ENCODE results near the gene PSME1.

The PSME1 gene

GRCh38 chr14:24147761-24148428, 11.9 kb downstream of the PSME1 start:
- DNase-seq = no peak

GRCh38 chr14:24149302-24149969, 13.4 kb downstream of the PSME1 start:
- no peak for DNase-seq

- no peak for DNase-seq
Measured at GRCh38 chr14:24150061-24150460, 14.1 kb downstream of the PSME1 start.

GRCh38 chr14:24150567-24150966, 14.6 kb downstream of the PSME1 start:
- DNase-seq = no peak

GRCh38 chr14:24150993-24151392, 15.0 kb downstream of the PSME1 start:
- no peak for DNase-seq

- DNase-seq = no peak
Measured at GRCh38 chr14:24151404-24152080, 15.5 kb downstream of the PSME1 start.

GRCh38 chr14:24155100-24155499, 19.1 kb downstream of the PSME1 start:
- no peak for DNase-seq

- no peak for DNase-seq
Measured at GRCh38 chr14:24156840-24157239, 20.8 kb downstream of the PSME1 start.

GRCh38 chr14:24157331-24157730, 21.3 kb downstream of the PSME1 start:
- no peak for DNase-seq

GRCh38 chr14:24159777-24160498, 23.9 kb downstream of the PSME1 start:
- no peak for DNase-seq

GRCh38 chr14:24160499-24160849, 24.5 kb downstream of the PSME1 start:
- no peak for DNase-seq

- DNase-seq = peak; percentile 96
Measured at GRCh38 chr14:24160850-24161804, 25.1 kb downstream of the PSME1 start, which contains the start of gene IRF9. IRF9 (plus strand) TSS chr14:24161265; CDS start chr14:24162145, 880 bp downstream.

- DNase-seq = no peak
Measured at GRCh38 chr14:24162093-24162492, 26.1 kb downstream of the PSME1 start.

- no peak for DNase-seq
Measured at GRCh38 chr14:24164518-24164991, 28.6 kb downstream of the PSME1 start.

GRCh38 chr14:24165785-24166184, 29.8 kb downstream of the PSME1 start:
- DNase-seq = no peak

GRCh38 chr14:24167469-24168114, 31.6 kb downstream of the PSME1 start:
- no peak for DNase-seq

GRCh38 chr14:24171422-24172260, 35.6 kb downstream of the PSME1 start, which contains the start of gene REC8:
REC8 (plus strand) TSS chr14:24172080; CDS start chr14:24172553, 473 bp downstream.
- DNase-seq = peak; percentile 96

- DNase-seq = no peak
Measured at GRCh38 chr14:24172261-24172860, 36.4 kb downstream of the PSME1 start.

GRCh38 chr14:24172871-24173281, 36.9 kb downstream of the PSME1 start:
- no peak for DNase-seq

- no peak for DNase-seq
Measured at GRCh38 chr14:24176599-24176998, 40.6 kb downstream of the PSME1 start.
